HG02759 (cell line): ENCODE data around the gene TPSG1.
"Not testable (repeated sequence)": the region's sequence is repeated elsewhere in the genome, so short reads cannot be mapped to it uniquely, and the experiment has no call there.

Experiments used
- ATAC-seq: cut with Tn5 transposase; IDR thresholded peaks from one replicate; pipeline ENCODE4 v1.9.1; 2021; ENCODE audit warnings: mild to moderate bottlenecking, moderate library complexity; ENCODE audit not compliant: unreplicated experiment

Gene TPSG1

GRCh38 chr16:1225051-1225451 lies at the start of gene TPSG1:
Gene TPSG1 (minus strand): TSS chr16:1225268. CDS start chr16:1225252, 16 bp downstream.
- no peak for ATAC-seq

- ATAC-seq: no peak
These were observed 49.7 kb upstream of the TPSG1 start for GRCh38 chr16:1274767-1275166.

- no peak for ATAC-seq
These were observed 48.7 kb upstream of the TPSG1 start for GRCh38 chr16:1273816-1274215.

GRCh38 chr16:1272453-1273198 lies 47.6 kb upstream of the TPSG1 start:
- no peak for ATAC-seq

- ATAC-seq: not testable (repeated sequence)
These were observed 46.8 kb upstream of the TPSG1 start for GRCh38 chr16:1271724-1272413.

- no peak for ATAC-seq
These were observed 46.3 kb upstream of the TPSG1 start for GRCh38 chr16:1271380-1271723.

- ATAC-seq: not testable (repeated sequence)
These were observed 44.4 kb upstream of the TPSG1 start for GRCh38 chr16:1269418-1269817.

- no peak for ATAC-seq
These were observed 40.8 kb upstream of the TPSG1 start for GRCh38 chr16:1265826-1266225.

GRCh38 chr16:1265090-1265630 lies 40.1 kb upstream of the TPSG1 start:
- no peak for ATAC-seq

GRCh38 chr16:1264345-1265089 lies 39.4 kb upstream of the TPSG1 start:
- ATAC-seq: no peak

- ATAC-seq: no peak
These were observed 38.7 kb upstream of the TPSG1 start for GRCh38 chr16:1263591-1264344.

- no peak for ATAC-seq
These were observed 37.8 kb upstream of the TPSG1 start for GRCh38 chr16:1262846-1263221.

- no peak for ATAC-seq
These were observed 37.3 kb upstream of the TPSG1 start for GRCh38 chr16:1262210-1262845.

- no peak for ATAC-seq
These were observed 36.2 kb upstream of the TPSG1 start for GRCh38 chr16:1261131-1261892.

GRCh38 chr16:1260101-1260680 lies 35.1 kb upstream of the TPSG1 start:
- no peak for ATAC-seq

- ATAC-seq: no peak
These were observed 34.6 kb upstream of the TPSG1 start for GRCh38 chr16:1259760-1260068.

- no peak for ATAC-seq
These were observed 34.1 kb upstream of the TPSG1 start for GRCh38 chr16:1258906-1259759.

GRCh38 chr16:1258225-1258600 lies 33.1 kb upstream of the TPSG1 start:
- ATAC-seq: no peak
